HFF-Myc (cell line): ENCODE measurements around the gene LAGE3.

Experiments used
- DNase-seq: peaks from one replicate; pipeline ENCODE4 v3.0.0-alpha.2; 2011; ENCODE audit warnings: low read depth; ENCODE audit errors: extremely low read depth
- H3K4me3 ChIP-seq: replicated peaks from 2 replicates; pipeline ENCODE4 v1.5.1; 2011; ENCODE audit warnings: low read depth, mild to moderate bottlenecking, control low read depth, low read length
- TF ChIP-seq, protein P1 (sequence below): IDR thresholded peaks from 2 replicates; pipeline ENCODE4 v1.5.1; 2012; ENCODE audit warnings: mild to moderate bottlenecking, low read depth, low read length, control low read depth; ENCODE audit errors: missing control alignments

Gene LAGE3

DNA sequence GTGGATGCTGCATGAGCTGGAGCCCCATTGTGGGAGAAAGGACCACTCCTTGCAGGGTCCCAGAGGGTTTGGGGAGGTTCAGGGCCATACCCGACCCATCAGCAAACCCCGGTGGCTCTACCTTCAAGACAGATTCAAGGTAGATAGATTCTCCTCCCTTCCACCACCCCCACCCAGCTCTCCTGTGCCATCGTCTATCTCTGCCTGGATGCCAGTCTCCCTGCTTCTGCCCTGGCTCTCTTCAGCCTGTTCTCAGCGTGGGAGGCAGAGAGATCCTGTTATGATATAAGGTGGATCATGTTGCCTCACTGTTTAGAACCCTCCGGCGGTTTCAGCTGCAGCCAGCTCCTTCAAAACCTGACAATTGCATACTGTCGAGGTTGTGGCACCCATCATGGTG is 5.4 kb downstream of the LAGE3 start:
- no peak for DNase-seq
- no peak overlapping the region for H3K4me3 ChIP-seq
- TF ChIP-seq, protein P1, sequence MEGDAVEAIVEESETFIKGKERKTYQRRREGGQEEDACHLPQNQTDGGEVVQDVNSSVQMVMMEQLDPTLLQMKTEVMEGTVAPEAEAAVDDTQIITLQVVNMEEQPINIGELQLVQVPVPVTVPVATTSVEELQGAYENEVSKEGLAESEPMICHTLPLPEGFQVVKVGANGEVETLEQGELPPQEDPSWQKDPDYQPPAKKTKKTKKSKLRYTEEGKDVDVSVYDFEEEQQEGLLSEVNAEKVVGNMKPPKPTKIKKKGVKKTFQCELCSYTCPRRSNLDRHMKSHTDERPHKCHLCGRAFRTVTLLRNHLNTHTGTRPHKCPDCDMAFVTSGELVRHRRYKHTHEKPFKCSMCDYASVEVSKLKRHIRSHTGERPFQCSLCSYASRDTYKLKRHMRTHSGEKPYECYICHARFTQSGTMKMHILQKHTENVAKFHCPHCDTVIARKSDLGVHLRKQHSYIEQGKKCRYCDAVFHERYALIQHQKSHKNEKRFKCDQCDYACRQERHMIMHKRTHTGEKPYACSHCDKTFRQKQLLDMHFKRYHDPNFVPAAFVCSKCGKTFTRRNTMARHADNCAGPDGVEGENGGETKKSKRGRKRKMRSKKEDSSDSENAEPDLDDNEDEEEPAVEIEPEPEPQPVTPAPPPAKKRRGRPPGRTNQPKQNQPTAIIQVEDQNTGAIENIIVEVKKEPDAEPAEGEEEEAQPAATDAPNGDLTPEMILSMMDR = no peak

DNA sequence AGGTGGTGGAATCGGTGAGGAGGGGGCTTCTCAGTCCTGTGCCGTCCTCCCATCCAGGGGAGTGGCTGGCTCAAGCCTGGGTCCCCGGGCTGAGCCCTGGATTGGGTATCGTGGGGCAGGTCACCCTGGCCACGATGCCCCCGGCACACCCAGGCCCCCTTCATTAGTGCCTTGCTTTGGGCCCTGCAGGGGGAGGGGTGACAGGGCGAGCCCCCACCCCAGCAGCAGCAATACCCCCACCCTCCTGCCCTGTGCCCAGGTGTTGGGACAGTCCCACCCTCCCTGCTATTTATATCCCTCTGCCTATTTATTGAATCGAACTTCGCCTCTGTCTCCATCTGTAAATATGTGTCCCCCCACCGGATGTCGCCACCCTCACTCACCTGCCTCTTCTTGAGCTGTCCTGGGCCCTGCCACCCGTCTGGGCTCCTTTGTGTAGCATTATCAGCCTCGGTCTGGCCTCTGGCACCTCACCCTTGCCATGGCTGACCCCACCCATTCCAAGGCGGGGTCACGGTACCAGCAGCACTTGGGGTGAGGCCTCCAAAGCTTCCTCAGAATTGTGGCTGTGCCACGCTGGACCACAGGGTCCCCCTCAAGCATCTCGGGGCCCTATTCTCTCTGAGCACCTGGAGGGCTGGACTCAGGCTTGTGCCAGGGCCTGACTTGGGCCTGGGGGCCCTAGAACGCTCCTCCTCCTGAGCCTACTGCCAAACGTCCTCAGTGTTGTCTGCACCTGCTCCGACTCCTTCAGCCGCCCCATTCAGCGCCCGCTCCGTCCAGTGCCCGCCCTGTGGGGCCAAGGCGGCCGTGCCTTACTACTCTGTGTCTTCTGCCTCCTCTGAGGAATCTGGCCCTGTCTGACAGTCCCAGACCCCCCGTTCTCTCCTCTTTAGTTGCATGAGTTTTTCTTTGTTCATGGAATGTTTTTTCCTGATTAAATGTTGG is 6.1 kb downstream of the LAGE3 start:
- DNase-seq = no peak
- TF ChIP-seq, protein P1 = no peak

DNA sequence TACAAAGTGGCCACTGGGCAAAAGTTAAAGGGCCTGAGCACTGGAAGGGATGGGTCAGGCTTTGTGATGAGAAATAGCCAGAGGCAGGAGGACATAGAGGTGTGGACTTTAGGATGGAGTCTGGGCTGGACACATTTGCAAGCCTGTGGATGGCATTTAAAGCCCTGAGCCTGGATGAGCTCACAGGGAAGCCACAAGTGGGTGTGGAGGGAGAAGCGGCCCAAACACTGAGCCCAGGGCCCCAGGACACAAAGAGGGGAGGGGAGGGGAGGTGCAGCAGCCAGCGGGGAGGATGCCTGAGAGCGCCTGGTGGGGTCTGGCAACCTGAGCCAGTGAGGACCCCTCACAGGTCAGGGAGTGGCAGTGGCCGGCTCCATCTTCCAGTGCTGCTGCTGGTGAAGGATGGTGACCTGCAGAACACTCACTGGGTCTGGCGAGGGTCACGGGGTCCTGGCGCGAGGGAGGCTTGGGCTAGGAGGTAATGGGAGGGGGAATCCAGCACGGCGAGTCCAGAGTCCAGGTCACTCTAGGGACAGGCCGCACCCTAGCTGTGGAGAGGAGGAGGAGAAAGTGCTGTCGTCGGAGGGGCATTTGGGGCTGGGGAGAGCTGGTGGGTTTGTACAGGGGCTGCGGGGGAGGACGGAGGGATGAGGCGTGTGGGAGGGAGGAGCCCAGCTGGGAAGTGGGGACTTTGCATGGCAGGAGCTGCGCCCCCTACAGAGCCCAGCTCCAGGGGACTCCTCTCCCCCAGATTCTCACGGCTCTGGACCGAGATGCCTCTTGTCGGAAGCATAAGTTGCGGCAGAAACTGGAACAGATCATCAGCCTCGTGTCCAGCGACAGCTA is 7.0 kb downstream of the LAGE3 start:
- TF ChIP-seq, protein P1 = no peak
- no peak for DNase-seq
- no peak overlapping the region for H3K4me3 ChIP-seq

More for the DNA sequence above, 6.1 kb downstream of the LAGE3 start:
- no peak overlapping the region for H3K4me3 ChIP-seq

DNA sequence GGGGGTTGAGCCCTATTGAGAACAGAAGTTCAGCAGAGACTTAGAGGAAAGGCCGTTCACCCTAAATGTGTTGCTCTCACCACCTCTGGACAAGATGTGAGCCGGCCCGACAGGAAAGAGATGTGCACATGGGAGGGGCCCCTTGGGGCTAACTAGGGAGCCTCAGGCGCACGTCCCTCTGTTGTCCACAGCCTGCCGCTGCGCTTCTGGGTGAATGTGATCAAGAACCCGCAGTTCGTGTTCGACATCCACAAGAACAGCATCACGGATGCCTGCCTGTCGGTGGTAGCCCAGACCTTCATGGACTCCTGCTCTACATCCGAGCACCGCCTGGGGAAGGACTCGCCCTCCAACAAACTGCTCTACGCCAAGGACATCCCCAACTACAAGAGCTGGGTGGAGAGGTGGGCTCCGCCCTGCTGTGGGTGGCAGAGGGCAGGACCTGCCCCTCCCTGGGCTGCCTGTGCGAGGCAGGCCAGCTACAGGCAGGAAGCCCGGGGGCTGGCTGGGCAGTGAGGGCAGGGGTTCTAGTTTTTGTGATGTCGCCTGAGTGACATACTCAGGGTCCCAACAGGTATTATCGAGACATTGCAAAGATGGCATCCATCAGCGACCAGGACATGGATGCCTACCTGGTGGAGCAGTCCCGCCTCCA is 8.0 kb downstream of the LAGE3 start:
- DNase-seq = no peak
- H3K4me3 ChIP-seq = no peak overlapping the region
- TF ChIP-seq, protein P1 = no peak

DNA sequence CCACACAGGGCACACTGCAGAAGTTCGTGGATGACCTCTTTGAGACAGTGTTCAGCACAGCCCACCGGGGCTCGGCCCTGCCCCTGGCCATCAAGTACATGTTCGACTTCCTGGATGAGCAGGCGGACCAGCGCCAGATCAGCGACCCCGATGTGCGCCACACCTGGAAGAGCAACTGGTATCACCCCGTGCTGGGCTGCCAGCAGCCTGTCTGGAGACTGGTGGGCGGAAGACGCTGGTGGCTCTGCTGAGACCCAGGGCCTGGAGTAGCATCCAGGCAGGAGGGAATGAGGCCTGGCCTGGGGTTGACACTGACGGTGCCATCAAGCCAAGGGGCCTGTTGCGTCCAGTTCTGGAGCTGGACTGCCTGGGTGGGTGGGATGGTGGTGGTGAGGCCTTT is 8.6 kb downstream of the LAGE3 start:
- TF ChIP-seq, protein P1 = no peak
- DNase-seq = no peak
- H3K4me3 ChIP-seq = no peak overlapping the region

DNA sequence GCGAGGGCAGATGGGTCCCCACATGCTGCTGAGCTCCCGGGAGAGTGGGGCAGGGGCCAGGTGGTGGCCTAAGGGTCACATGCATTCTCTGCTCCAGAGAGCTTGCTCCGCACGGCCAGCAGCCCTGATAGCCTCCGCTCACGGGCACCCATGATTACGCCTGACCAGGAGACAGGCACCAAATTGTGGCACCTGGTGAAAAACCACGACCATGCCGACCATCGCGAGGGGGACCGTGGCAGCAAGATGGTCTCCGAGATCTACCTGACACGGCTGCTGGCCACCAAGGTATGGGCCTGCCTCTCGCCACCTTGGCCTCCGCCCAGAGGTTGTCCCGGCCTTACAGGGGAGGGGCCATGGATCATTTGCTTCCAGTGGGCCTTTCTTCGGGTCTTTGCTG is 9.2 kb downstream of the LAGE3 start:
- TF ChIP-seq, protein P1 = no peak
- H3K4me3 ChIP-seq = no peak overlapping the region
- no peak for DNase-seq
